Thyroid gland (tissue), 4 donors: ENCODE results near the gene KLHL42. TPM values are rescaled to one million over a fixed set of nuclear protein-coding genes. Genes with fewer than 3 reads are reported as not detected.
"Not testable (repeated sequence)": the region's sequence is repeated elsewhere in the genome, so short reads cannot be mapped to it uniquely, and the experiment has no call there.

Experiments
- DNase-seq, 2 donors: peaks; one replicate each; pipeline ENCODE4 v3.0.0-alpha.2; 2019
- H3K27ac ChIP-seq, 3 donors: fragments of 200-600 bp; sonication (generic); 1 replicate in 2 of 3; 2 replicates in 1 of 3; pipeline ENCODE4 v1.5.1; 2016 to 2019; ENCODE audit warnings: mild to moderate bottlenecking in 1 of 3, moderate library complexity in 1 of 3
- H3K27me3 ChIP-seq: fragments of 200-600 bp; sonication (generic); one replicate; pipeline ENCODE4 v1.5.1; 2019
- H3K36me3 ChIP-seq, 2 donors: fragments of 200-600 bp; sonication (generic); one replicate each; pipeline ENCODE4 v1.5.1; 2016 to 2019
- H3K4me1 ChIP-seq, 2 donors: fragments of 200-600 bp; sonication (generic); one replicate each; pipeline ENCODE4 v1.5.1; 2017 to 2019
- H3K4me3 ChIP-seq, 3 donors: fragments of 200-600 bp; sonication (generic); replicated peaks in 1 of 3; 1 replicate in 2 of 3; 2 replicates in 1 of 3; pipeline ENCODE4 v1.5.1; 2016; ENCODE audit warnings: mild to moderate bottlenecking in 1 of 3
- H3K9me3 ChIP-seq: fragments of 200-600 bp; sonication (generic); one replicate; pipeline ENCODE4 v1.5.1; 2017
- POLR2A ChIP-seq, 2 donors: fragments of 450-650 bp; IDR thresholded peaks; one replicate each; pipeline ENCODE4 v1.6.1; 2017; ENCODE audit warnings: antibody characterized with exemption in 2 of 2, mild to moderate bottlenecking in 2 of 2, moderate library complexity in 1 of 2
- WGBS, 2 donors: methylation state at CpG; one replicate each; pipeline ENCODE4 v1.1.5; 2017; 5-methylcytosine and 5-hydroxymethylcytosine counted together
- intact Hi-C: fragments of 100-400 bp; cut with DNase I; formaldehyde crosslinking; loops from one replicate; pipeline ENCODE4 v1.15.1; 2023
- small RNA-seq: library from RNA; depleted of rRNA; stranded (forward); fragments of <200 nt; gene quantifications from one replicate; pipeline ENCODE3, GENCODE V24; 2016
- total RNA-seq, 4 donors: library from RNA; depleted of rRNA; stranded (reverse); fragments of >200 nt; gene quantifications; one replicate each; pipeline ENCODE4 v1.2.3, GENCODE V29; 2016
- TF ChIP-seq, protein P1 (sequence below), 6 experiments: fragments of 200-600 bp in 3 of 6; fragments of 450-650 bp in 3 of 6; sonication (generic) in 3 of 6; IDR thresholded peaks; one replicate each; pipeline ENCODE4 v1.5.1; 2016 to 2019; ENCODE audit warnings: antibody characterized with exemption in 6 of 6, mild to moderate bottlenecking in 2 of 6, inconsistent platforms in 1 of 6, moderate library complexity in 1 of 6

The KLHL42 gene
- total RNA-seq, 4 donors from 2014 or later: 18.8 to 43.9 (median 22.7) TPM

DNA sequence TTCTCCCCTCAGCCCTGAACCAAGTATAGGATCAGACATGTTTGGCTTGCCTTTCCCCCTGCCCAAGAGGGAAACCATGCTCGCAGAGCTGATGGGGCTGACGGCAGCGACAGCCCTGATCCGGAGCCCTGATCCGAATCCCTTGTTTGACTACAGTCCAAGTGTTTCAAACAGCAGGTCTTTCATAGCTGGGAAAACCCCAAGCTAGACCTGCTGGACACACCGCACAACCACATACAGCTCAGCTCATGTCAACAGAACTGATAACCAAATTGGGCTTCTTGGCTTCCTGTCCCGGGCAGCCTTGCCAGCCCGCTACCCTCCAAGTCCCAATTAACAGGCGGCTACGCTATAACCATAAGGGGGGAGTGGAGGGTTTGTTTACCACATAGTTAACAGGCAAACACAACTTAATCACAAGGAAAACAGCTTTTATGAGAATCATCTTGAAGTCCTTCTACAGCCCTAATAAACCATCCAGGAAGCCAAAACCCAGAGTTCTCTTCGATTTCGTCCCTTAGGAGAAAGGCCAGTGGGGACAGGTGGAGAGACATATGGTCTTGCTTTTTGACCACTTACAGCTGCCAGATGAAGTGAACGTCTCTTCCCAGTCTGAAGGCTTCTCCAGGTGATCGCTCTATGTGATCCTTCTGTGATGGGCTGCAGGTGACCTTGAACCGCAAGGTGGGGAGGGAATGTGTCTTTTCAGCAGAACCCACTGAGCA, 64.5 kb downstream of the KLHL42 start:
- no peaks in the 10 kb centered on the region for H3K9me3 ChIP-seq
- H3K27me3 ChIP-seq: no peaks in the 10 kb centered on the region
- no peaks in the 10 kb centered on the region for H3K4me1 ChIP-seq
- H3K36me3 ChIP-seq: no peaks in the 10 kb centered on the region
- TF ChIP-seq, protein P1, sequence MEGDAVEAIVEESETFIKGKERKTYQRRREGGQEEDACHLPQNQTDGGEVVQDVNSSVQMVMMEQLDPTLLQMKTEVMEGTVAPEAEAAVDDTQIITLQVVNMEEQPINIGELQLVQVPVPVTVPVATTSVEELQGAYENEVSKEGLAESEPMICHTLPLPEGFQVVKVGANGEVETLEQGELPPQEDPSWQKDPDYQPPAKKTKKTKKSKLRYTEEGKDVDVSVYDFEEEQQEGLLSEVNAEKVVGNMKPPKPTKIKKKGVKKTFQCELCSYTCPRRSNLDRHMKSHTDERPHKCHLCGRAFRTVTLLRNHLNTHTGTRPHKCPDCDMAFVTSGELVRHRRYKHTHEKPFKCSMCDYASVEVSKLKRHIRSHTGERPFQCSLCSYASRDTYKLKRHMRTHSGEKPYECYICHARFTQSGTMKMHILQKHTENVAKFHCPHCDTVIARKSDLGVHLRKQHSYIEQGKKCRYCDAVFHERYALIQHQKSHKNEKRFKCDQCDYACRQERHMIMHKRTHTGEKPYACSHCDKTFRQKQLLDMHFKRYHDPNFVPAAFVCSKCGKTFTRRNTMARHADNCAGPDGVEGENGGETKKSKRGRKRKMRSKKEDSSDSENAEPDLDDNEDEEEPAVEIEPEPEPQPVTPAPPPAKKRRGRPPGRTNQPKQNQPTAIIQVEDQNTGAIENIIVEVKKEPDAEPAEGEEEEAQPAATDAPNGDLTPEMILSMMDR (IDR thresholded peaks at IDR 0.05): no peak
- TF ChIP-seq POLR2A (IDR thresholded peaks at IDR 0.05): no peak
- DNase-seq: no peak
- no peak overlapping the region for H3K27ac ChIP-seq
- 81 to 88% methylated on average over 10 to 15 of the region's 15 CpGs for WGBS, 2 donors
- intact Hi-C loops: no loop called here
- no peak overlapping the region for H3K4me3 ChIP-seq

DNA sequence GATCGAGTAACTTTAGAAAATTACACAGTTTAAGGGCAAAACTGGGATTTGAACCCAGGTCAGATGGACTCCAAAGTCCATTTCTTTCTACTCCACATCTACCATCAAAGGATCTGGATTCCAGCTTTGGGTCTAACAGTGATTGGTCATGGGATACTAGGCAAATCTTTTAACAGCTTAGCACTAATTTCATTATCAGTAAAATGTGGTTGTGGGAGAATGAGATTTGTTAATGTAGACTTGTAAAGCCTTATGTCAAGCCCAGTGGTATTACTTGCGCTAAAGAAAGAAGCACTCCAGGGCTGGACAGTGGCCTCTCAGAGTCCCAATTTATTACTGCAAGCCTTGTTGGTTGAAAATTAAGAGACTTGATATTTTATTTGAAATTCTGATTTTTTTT, 65.2 kb downstream of the KLHL42 start:
- WGBS, 2 donors: 89 to 95% methylated on average over 2 of the region's 2 CpGs
- Histone ChIP-seq H3K4me1 (no peaks in the 10 kb centered on the region), H3K36me3 (no peaks in the 10 kb centered on the region), H3K27me3 (no peaks in the 10 kb centered on the region), H3K9me3 (no peaks in the 10 kb centered on the region), H3K27ac (no peak overlapping the region), H3K4me3 (no peak overlapping the region)
- TF ChIP-seq POLR2A (IDR thresholded peaks at IDR 0.05): no peak
- TF ChIP-seq, protein P1 (IDR thresholded peaks at IDR 0.05): no peak
- intact Hi-C loops: no loop called here
- no peak for DNase-seq

DNA sequence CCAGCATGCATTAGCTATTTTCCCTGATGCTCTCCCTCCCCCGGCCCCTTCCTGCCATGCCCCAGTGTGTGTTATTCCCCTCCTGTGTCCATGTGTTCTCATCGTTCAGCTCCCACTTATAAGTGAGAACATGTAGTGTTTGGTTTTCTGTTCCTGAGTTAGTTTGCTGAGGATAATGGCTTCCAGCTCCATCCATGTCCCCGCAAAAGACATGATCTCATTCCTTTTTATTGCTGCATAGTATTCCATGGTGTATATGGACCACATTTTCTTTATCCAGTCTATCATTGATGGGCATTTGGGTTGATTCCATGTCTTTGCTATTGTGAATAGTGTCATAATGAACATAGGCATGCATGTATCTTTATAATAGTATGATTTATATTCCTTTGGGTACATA, 65.7 kb downstream of the KLHL42 start:
- H3K36me3 ChIP-seq, H3K27me3 ChIP-seq, intact Hi-C loops, H3K4me3 ChIP-seq, H3K4me1 ChIP-seq, H3K27ac ChIP-seq, DNase-seq, H3K9me3 ChIP-seq: not testable (repeated sequence)
- 90 to 91% methylated on average over 3 of the region's 3 CpGs for WGBS, 2 donors

DNA sequence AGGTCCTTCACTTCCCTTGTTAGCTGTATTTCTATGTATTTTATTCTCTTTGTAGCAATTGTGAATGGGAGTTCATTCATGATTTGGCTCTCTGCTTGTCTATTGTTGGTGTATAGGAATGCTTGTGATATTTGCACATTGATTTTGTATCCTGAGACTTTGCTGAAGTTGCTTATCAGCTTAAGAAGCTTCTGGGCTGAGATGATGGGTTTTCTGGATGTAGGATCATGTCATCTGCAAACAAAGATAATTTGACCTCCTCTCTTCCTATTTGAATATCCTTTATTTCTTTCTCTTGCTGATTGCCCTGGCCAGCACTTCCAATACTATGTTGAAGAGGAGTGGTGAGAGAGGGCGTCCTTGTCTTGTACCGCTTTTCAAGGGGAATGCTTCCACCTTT, 67.3 kb downstream of the KLHL42 start:
- H3K27me3 ChIP-seq, H3K4me3 ChIP-seq, DNase-seq, H3K27ac ChIP-seq, H3K4me1 ChIP-seq, H3K36me3 ChIP-seq, H3K9me3 ChIP-seq, intact Hi-C loops: not testable (repeated sequence)
- WGBS, 2 donors: 98 to 100% methylated on average over 2 of the region's 2 CpGs

DNA sequence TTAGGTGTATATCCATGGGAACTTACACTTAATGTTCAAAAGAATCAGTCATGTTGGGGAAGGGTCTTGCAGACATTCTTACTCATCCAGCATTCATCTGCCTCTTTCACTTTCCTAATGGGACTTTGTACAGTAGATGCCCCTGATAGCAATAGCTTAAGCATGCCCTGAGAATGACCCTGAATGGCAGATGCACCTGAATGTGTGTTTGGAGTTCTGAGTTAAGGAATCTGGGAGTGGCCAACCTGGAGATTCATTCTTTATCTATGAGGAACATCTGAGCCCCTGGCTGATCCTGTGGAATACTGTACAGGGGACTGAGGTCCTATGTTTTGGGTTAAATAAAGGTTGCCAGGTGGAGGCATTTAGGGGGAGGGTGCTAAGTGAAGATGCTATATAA, 71.3 kb downstream of the KLHL42 start:
- Histone ChIP-seq H3K9me3 (no peaks in the 10 kb centered on the region), H3K4me3 (no peak overlapping the region), H3K27ac (no peak overlapping the region), H3K4me1 (no peaks in the 10 kb centered on the region), H3K36me3 (no peaks in the 10 kb centered on the region), H3K27me3 (no peaks in the 10 kb centered on the region)
- intact Hi-C loops: no loop called here
- no peak for DNase-seq
- no peak for TF ChIP-seq POLR2A (IDR thresholded peaks at IDR 0.05)
- TF ChIP-seq, protein P1 (IDR thresholded peaks at IDR 0.05): no peak

DNA sequence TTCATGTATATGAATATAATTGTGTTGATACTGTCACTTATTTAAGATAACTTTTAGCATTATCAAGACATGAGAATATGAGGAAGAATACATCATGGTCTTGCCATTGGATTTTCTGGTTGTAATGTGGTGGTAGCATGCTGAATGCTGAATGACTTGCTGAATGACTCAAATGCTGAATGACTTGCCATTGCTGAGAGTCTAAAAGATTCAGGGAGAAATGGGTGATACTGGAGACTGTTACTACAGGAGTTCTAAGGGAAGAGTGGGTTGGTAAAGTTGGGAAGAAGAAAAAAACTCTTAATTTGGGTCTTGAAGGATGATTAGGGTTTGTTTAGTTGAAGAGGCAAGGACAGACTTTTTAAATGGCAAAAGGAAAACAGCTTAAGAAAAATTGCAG, 72.1 kb downstream of the KLHL42 start:
- Histone ChIP-seq H3K27me3 (no peaks in the 10 kb centered on the region), H3K27ac (no peak overlapping the region), H3K4me3 (no peak overlapping the region), H3K36me3 (no peaks in the 10 kb centered on the region), H3K4me1 (no peaks in the 10 kb centered on the region), H3K9me3 (no peaks in the 10 kb centered on the region)
- DNase-seq: no peak
- intact Hi-C loops: no loop called here
- TF ChIP-seq POLR2A (IDR thresholded peaks at IDR 0.05): no peak
- TF ChIP-seq, protein P1 (IDR thresholded peaks at IDR 0.05): no peak

Small RNAs within 50 kb of the gene (small RNA-seq; reads per million reads assigned to genes)
- gene RF00019 (not detected), gene RF02271 (not detected)

Other genes starting within 250 kb of the KLHL42 start
- 1 to 10 TPM; 1.8 to 7.2 (median 2.0) TPM for gene REP15, start 83.8 kb upstream of the KLHL42 start, total RNA-seq
- 10 to 100 TPM; 50.8 to 74.0 (median 57.5) TPM for gene MRPS35, start 69.4 kb upstream of the KLHL42 start, total RNA-seq
- not detected for gene MANSC4, start within 50 bp of the KLHL42 start, total RNA-seq
- gene PTHLH, start 192.5 kb downstream of the KLHL42 start, total RNA-seq: 1 to 10 TPM in 3 of 4 donors, not detected in 1; 1.6 to 3.0 (median 2.1) TPM